ENCODE results near the gene ZGPAT. TPM values are rescaled to one million over a fixed set of nuclear protein-coding genes. Genes with fewer than 3 reads are reported as not detected.

Gene ZGPAT
- total RNA-seq, 4 donors from 2014 or later, result 22.5 to 38.9 (median 28.6) TPM

DNA sequence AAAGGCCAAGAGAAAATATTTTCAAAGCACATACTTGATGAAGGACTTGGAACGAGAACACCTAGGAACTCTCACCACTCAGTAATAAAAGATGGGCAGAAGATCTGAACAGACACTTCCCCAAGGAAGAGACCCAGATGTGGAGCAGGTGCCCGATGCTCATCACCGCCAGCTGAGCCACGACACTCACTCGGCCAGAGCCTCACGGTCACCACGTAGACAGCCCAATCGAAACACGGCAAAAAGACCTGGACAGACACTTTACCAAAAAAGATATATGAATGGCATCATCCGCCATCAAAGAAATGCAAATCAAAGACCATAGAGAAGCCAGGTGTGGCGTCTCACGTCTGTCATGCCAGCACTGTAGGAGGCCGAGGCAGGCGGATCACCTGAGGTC is 73.3 kb downstream of the ZGPAT start:
- Histone ChIP-seq H3K27ac (replicated peaks in 1 of 4) (no peak overlapping the region), H3K27me3 (no peaks in the 10 kb centered on the region), H3K36me3 (peaks cover 0 to 22% (median 1%) of the 10 kb centered on the region in 4 donors), H3K4me3 (no peak overlapping the region), H3K4me1 (peaks cover 0 to 10% (median 4%) of the 10 kb centered on the region in 4 donors), H3K9me3 (no peaks in the 10 kb centered on the region)
- no peak for DNase-seq (ENCODE audit: extremely low spot score)
- intact Hi-C loops (cut with DNase I), result no loop called here
- TF ChIP-seq, protein P1, sequence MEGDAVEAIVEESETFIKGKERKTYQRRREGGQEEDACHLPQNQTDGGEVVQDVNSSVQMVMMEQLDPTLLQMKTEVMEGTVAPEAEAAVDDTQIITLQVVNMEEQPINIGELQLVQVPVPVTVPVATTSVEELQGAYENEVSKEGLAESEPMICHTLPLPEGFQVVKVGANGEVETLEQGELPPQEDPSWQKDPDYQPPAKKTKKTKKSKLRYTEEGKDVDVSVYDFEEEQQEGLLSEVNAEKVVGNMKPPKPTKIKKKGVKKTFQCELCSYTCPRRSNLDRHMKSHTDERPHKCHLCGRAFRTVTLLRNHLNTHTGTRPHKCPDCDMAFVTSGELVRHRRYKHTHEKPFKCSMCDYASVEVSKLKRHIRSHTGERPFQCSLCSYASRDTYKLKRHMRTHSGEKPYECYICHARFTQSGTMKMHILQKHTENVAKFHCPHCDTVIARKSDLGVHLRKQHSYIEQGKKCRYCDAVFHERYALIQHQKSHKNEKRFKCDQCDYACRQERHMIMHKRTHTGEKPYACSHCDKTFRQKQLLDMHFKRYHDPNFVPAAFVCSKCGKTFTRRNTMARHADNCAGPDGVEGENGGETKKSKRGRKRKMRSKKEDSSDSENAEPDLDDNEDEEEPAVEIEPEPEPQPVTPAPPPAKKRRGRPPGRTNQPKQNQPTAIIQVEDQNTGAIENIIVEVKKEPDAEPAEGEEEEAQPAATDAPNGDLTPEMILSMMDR (IDR thresholded peaks at IDR 0.05), result no peak
- no peak for TF ChIP-seq EP300 (IDR thresholded peaks at IDR 0.05)
- TF ChIP-seq POLR2AphosphoS5 (IDR thresholded peaks at IDR 0.05), result no peak
- TF ChIP-seq POLR2A (IDR thresholded peaks at IDR 0.05; ENCODE audit: low read depth), result no peak
- WGBS, result 92% methylated on average over 14 of the region's 14 CpGs

DNA sequence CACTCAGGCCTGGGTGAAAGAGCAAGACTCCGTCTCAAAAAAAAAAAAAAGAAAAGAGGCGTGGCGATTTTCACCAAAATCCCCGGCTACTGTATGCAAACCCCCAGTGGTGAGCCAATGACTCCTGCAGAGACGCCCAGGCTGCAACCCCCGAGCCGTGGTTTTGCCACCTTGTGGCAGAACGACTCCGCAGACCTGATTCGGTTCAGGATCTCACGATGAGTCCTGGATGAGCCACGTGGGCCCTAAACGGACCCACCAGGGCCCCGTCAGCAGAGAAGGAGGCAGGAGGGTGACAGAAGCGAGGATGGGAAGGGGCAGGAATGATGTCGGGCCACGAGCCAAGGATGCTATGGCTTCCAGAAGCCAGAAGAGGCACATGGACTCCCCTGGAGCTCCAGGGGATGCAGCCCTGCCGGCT is 74.2 kb downstream of the ZGPAT start:
- peaks cover 0 to 23% (median 1%) of the 10 kb centered on the region in 4 donors for H3K36me3 ChIP-seq
- H3K4me3 ChIP-seq, result no peak overlapping the region
- intact Hi-C loops (cut with DNase I), result no loop called here
- 84% methylated on average over 17 of the region's 18 CpGs for WGBS
- H3K27ac ChIP-seq (replicated peaks in 1 of 4), result no peak overlapping the region
- TF ChIP-seq EP300 (IDR thresholded peaks at IDR 0.05) (no peak), POLR2AphosphoS5 (IDR thresholded peaks at IDR 0.05) (no peak)
- TF ChIP-seq, protein P1 (IDR thresholded peaks at IDR 0.05), result no peak
- DNase-seq (ENCODE audit: extremely low spot score), result no peak
- peaks cover 0 to 15% (median 8%) of the 10 kb centered on the region in 4 donors for H3K4me1 ChIP-seq
- no peaks in the 10 kb centered on the region for H3K9me3 ChIP-seq
- no peaks in the 10 kb centered on the region for H3K27me3 ChIP-seq

DNA sequence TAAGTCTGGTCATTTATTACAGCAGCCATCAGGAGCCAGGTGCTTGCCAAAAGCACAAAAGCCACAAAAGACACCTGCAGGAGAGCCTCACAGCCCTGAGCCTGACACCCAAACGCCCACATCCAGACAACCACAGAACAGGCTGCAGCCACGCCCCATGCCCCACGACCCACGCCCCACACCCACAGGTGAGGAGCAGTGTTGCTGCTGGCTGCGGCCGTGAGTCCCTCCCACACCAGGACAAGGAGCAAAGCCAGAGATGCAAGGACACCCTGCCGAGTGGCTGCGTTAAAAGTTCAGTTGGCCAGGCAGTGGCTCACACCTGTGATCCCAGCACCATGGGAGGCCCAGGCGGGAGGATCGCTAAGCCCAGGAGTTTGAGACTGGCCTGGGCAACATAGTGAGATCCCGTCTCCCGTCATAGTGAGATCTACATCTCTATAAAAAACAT is 74.7 kb downstream of the ZGPAT start:
- H3K9me3 ChIP-seq, result no peaks in the 10 kb centered on the region
- TF ChIP-seq, protein P1 (IDR thresholded peaks at IDR 0.05), result no peak
- no peak for TF ChIP-seq EP300 (IDR thresholded peaks at IDR 0.05)
- TF ChIP-seq POLR2AphosphoS5 (IDR thresholded peaks at IDR 0.05), result no peak
- no peak for TF ChIP-seq POLR2A (IDR thresholded peaks at IDR 0.05; ENCODE audit: low read depth)
- DNase-seq (ENCODE audit: extremely low spot score), result no peak
- 83% methylated on average over 6 of the region's 12 CpGs for WGBS
- no peaks in the 10 kb centered on the region for H3K27me3 ChIP-seq
- intact Hi-C loops (cut with DNase I), result no loop called here
- H3K27ac ChIP-seq (replicated peaks in 1 of 4), result no peak overlapping the region
- peaks cover 0 to 17% (median 10%) of the 10 kb centered on the region in 4 donors for H3K4me1 ChIP-seq
- peaks cover 0 to 28% (median 2%) of the 10 kb centered on the region in 4 donors for H3K36me3 ChIP-seq
- H3K4me3 ChIP-seq, result no peak overlapping the region

DNA sequence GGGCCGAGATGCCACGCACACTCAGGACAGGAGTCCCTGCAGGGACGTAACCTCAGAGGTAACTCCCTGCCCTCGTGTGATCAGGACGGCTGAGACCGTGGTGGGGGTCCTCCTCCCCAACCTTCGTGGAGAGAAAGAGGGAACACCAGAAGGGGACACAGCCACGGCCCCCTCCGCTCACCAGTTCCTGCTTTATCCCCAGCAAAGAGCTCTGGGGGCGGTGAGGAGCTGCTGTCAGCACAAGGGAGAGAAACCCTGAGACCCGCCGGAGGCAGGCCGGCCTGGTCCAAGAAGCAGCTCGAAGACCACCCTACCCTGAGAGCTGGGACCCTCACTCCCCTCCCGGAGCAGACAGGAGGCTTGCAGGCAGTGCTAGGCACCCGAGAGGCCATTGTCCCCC is 76.1 kb downstream of the ZGPAT start:
- DNase-seq (ENCODE audit: extremely low spot score), result no peak
- Histone ChIP-seq H3K4me3 (no peak overlapping the region), H3K4me1 (peaks cover 0 to 32% (median 10%) of the 10 kb centered on the region in 4 donors), H3K36me3 (peaks cover 0 to 31% (median 4%) of the 10 kb centered on the region in 4 donors), H3K27me3 (no peaks in the 10 kb centered on the region), H3K9me3 (no peaks in the 10 kb centered on the region), H3K27ac (replicated peaks in 1 of 4) (no peak overlapping the region)
- TF ChIP-seq EP300 (IDR thresholded peaks at IDR 0.05) (no peak), POLR2AphosphoS5 (IDR thresholded peaks at IDR 0.05) (no peak)
- 91% methylated on average over 13 of the region's 16 CpGs for WGBS
- intact Hi-C loops (cut with DNase I), result no loop called here

DNA sequence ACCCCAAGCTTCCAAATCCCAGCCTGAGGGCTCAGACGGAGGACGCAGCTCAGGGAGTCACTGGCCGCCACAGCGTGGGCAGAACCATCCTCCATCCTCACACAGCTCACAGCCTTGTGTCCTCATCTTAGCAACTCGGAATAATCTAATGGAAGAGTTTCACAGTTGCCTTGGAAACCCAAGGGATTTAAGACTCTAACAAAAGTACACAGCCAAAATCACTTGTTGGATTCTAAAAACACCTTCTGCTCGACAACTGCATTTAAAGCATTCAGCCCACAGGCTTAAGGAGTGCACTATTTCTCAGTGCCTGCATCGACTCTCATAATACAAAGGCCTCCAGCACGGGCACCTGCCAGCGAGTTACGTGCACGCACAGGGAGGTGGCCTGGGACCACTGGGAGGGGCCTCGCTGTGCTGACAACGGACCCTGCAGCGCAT is 77.9 kb downstream of the ZGPAT start:
- WGBS, result 74% methylated on average over 14 of the region's 14 CpGs
- Histone ChIP-seq H3K4me3 (no peak overlapping the region), H3K9me3 (no peaks in the 10 kb centered on the region), H3K36me3 (peaks cover 0 to 48% (median 19%) of the 10 kb centered on the region in 4 donors), H3K27ac (replicated peaks in 1 of 4) (no peak overlapping the region), H3K4me1 (peaks cover 0 to 36% (median 10%) of the 10 kb centered on the region in 4 donors), H3K27me3 (no peaks in the 10 kb centered on the region)
- no peak for DNase-seq (ENCODE audit: extremely low spot score)
- intact Hi-C loops (cut with DNase I), result loop anchor here (5.0 kb wide), 2 partner anchors 77 to 187 kb away; partner anchors contain the start of gene ABHD16B
- TF ChIP-seq, protein P1 (IDR thresholded peaks at IDR 0.05), result no peak
- TF ChIP-seq POLR2A (IDR thresholded peaks at IDR 0.05; ENCODE audit: low read depth), result no peak
- no peak for TF ChIP-seq EP300 (IDR thresholded peaks at IDR 0.05)
- TF ChIP-seq POLR2AphosphoS5 (IDR thresholded peaks at IDR 0.05), result no peak

Small RNAs within 50 kb of the gene (small RNA-seq; reads per million reads assigned to genes)
- gene LIME1 (0 reads per million in 3 donors), gene TNFRSF6B (0 reads per million in 3 donors)

Other genes starting within 250 kb of the ZGPAT start
- 1 to 10 TPM in 1 of 4 donors, under 1 TPM in 2, not detected in 1; 0.11 to 1.6 (median 0.50) TPM for gene KCNQ2, start 235.4 kb upstream of the ZGPAT start, total RNA-seq
- gene EEF1A2, start 209.0 kb upstream of the ZGPAT start, total RNA-seq, result 10 to 100 TPM in 1 of 4 donors, 1 to 10 TPM in 3; 1.7 to 17.8 (median 7.4) TPM
- gene PPDPF, start 187.3 kb upstream of the ZGPAT start, total RNA-seq, result 100 to 1,000 TPM; 150 to 291 (median 270) TPM
- 1 to 10 TPM in 1 of 4 donors, under 1 TPM in 3; 0.06 to 1.2 (median 0.23) TPM for gene PTK6, start 170.7 kb upstream of the ZGPAT start, total RNA-seq
- gene SRMS, start 160.3 kb upstream of the ZGPAT start, total RNA-seq, result not detected
- under 1 TPM; 0.23 to 0.83 (median 0.44) TPM for gene FNDC11, start 153.9 kb upstream of the ZGPAT start, total RNA-seq
- gene HELZ2, start 133.8 kb upstream of the ZGPAT start, total RNA-seq, result 10 to 100 TPM; 19.5 to 36.9 (median 30.3) TPM
- gene GMEB2, start 80.9 kb upstream of the ZGPAT start, total RNA-seq, result 10 to 100 TPM; 11.1 to 19.1 (median 14.0) TPM
- gene STMN3, start 54.6 kb upstream of the ZGPAT start, total RNA-seq, result 10 to 100 TPM; 13.3 to 47.4 (median 28.9) TPM
- gene RTEL1, start 49.7 kb upstream of the ZGPAT start, total RNA-seq, result 10 to 100 TPM in 2 of 4 donors, 1 to 10 TPM in 2; 8.4 to 13.4 (median 9.6) TPM
- gene TNFRSF6B, start 11.4 kb upstream of the ZGPAT start, total RNA-seq, result 10 to 100 TPM in 3 of 4 donors, 1 to 10 TPM in 1; 5.0 to 67.8 (median 26.5) TPM
- 10 to 100 TPM; 34.1 to 46.5 (median 44.6) TPM for gene ARFRP1, start 63 bp upstream of the ZGPAT start, total RNA-seq
- 10 to 100 TPM in 2 of 4 donors, 1 to 10 TPM in 2; 9.4 to 15.4 (median 10.9) TPM for gene LIME1, start 28.6 kb downstream of the ZGPAT start, total RNA-seq
- 10 to 100 TPM; 41.4 to 67.1 (median 52.7) TPM for gene SLC2A4RG, start 31.7 kb downstream of the ZGPAT start, total RNA-seq
- 10 to 100 TPM in 3 of 4 donors, 1 to 10 TPM in 1; 9.6 to 22.8 (median 13.8) TPM for gene ZBTB46, start 123.2 kb downstream of the ZGPAT start, total RNA-seq
- not detected for gene ABHD16B, start 153.5 kb downstream of the ZGPAT start, total RNA-seq
- gene TPD52L2, start 157.2 kb downstream of the ZGPAT start, total RNA-seq, result 100 to 1,000 TPM; 110 to 162 (median 134) TPM
- gene DNAJC5, start 187.1 kb downstream of the ZGPAT start, total RNA-seq, result 10 to 100 TPM; 39.5 to 64.9 (median 53.1) TPM
- gene UCKL1, start 248.4 kb downstream of the ZGPAT start, total RNA-seq, result 10 to 100 TPM; 16.6 to 31.0 (median 24.1) TPM